GM19043 (cell line): ENCODE measurements around the gene AP4M1.

Source experiments
- ATAC-seq: cut with Tn5 transposase; IDR thresholded peaks from one replicate; pipeline ENCODE4 v1.9.1; 2021; ENCODE audit warnings: low read depth; ENCODE audit not compliant: unreplicated experiment

Gene AP4M1

DNA sequence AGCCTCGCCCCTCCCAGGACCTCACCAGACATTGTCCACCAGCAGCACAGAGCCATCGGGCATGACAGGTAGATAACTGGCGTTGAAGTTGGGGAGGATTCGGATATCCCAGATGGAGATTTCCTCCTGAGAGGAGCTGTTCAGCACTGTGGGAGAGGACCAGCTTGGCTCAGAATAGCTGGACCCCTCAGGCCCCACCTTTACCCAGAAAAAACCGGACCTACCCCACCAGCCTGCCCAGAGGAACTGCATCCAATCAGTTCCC is 55.6 kb downstream of the AP4M1 start:
- no peak for ATAC-seq

GRCh38 chr7:100157334-100158228 is 56.1 kb downstream of the AP4M1 start:
- ATAC-seq, result no peak
